Kidney (tissue), 14 donors: ENCODE measurements around the gene MEI1. TPM values are rescaled to one million over a fixed set of nuclear protein-coding genes. Genes with fewer than 3 reads are reported as not detected.
A peak's percentile ranks its signal among the peaks of the same experiment; 100 is the strongest.
"Not testable (repeated sequence)": the region's sequence is repeated elsewhere in the genome, so short reads cannot be mapped to it uniquely, and the experiment has no call there.

Experiments
- DNase-seq, 5 donors: peaks; one replicate each; pipeline ENCODE4 v3.0.0-alpha.2; 2013 to 2020
- FAIRE-seq: peaks from 2 replicates; lab custom pipeline; 2012; peaks lifted over from hg19 to GRCh38; lab: Jason Lieb, UNC
- H3K27ac ChIP-seq, 2 donors: one replicate each; pipeline ENCODE4 v1.7.0; 2013; ENCODE audit warnings: low read depth in 2 of 2, low read length in 2 of 2, inconsistent platforms in 1 of 2
- H3K27me3 ChIP-seq: one replicate; pipeline ENCODE4 v1.7.1; 2013; ENCODE audit warnings: low read length, inconsistent platforms; ENCODE audit not compliant: control insufficient read depth, insufficient read depth
- H3K36me3 ChIP-seq, 3 donors: one replicate each; pipeline versions ENCODE4 v1.7.0 to v1.7.1; 2013; ENCODE audit warnings: low read length in 3 of 3, control low read depth in 1 of 3, inconsistent platforms in 1 of 3; ENCODE audit not compliant: insufficient read depth in 3 of 3, control insufficient read depth in 2 of 3
- H3K4me1 ChIP-seq, 3 donors: one replicate each; pipeline versions ENCODE4 v1.7.0 to v1.7.1; 2013; ENCODE audit warnings: low read length in 3 of 3, inconsistent platforms in 1 of 3, low read depth in 1 of 3; ENCODE audit not compliant: control insufficient read depth in 2 of 3, insufficient read depth in 2 of 3
- H3K4me3 ChIP-seq, 3 donors: one replicate each; pipeline versions ENCODE4 v1.7.0 to v1.8.1; 2013; ENCODE audit warnings: low read length in 3 of 3, control low read depth in 1 of 3, inconsistent platforms in 1 of 3
- H3K9ac ChIP-seq, 3 donors: one replicate each; pipeline versions ENCODE4 v1.7.0 to v1.7.1; 2013; ENCODE audit warnings: low read length in 3 of 3, control low read depth in 1 of 3, inconsistent platforms in 1 of 3
- H3K9me3 ChIP-seq, 3 donors: one replicate each; pipeline versions ENCODE4 v1.7.0 to v1.7.1; 2013; ENCODE audit warnings: low read length in 3 of 3, control low read depth in 1 of 3, inconsistent platforms in 1 of 3; ENCODE audit not compliant: control insufficient read depth in 2 of 3, insufficient read depth in 1 of 3
- CTCF ChIP-seq: IDR thresholded peaks from 3 replicates; pipeline ENCODE4 v1.5.1; 2012; ENCODE audit warnings: mild to moderate bottlenecking, moderate library complexity, borderline replicate concordance; ENCODE audit not compliant: insufficient read depth; ENCODE audit errors: extremely low read depth
- intact Hi-C: fragments of 100-400 bp; cut with DNase I; formaldehyde crosslinking; loops from one replicate; pipeline ENCODE4 v1.11.1; 2022
- polyA plus RNA-seq: library from polyadenylated mRNA; stranded (reverse); fragments of 350-450 nt; fragmentation: Illumina TruSeq; extraction: RNeasy Lipid Tissue Mini Kit (QIAGEN cat#74804); gene quantifications from one replicate; pipeline ENCODE4 v1.2.3, GENCODE V29; 2014; ENCODE audit warnings: low read depth, low replicate concordance; ENCODE audit not compliant: insufficient read depth
- total RNA-seq: library from RNA; stranded (reverse); fragmentation: NEBNext Ultra II Directional; extraction: Animal tissue kit (Norgen Biotek cat#: 25700); gene quantifications from one replicate; pipeline ENCODE4 v1.2.1, GENCODE V29; 2021
- donor health status: control.
- donor health status: control.
- donor health status: control.
- donor health status: control.
- donor health status: control.
- donor health status: DM: yes; HTN: yes; CAD: no.
- donor health status: Normal renal cell carcinoma (clear cell type).

MEI1 gene
- total and polyA plus RNA-seq, 2 donors from 2014 or later: 2.4 to 14.6 TPM

GRCh38 chr22:41664490-41664889 is 34.8 kb upstream of the MEI1 start:
- intact Hi-C loops: no loop called here
- DNase-seq (no peak), FAIRE-seq (no peak)
- Histone ChIP-seq H3K9me3 (no peaks in the 10 kb centered on the region), H3K36me3 (peaks cover 16 to 51% (median 20%) of the 10 kb centered on the region in 3 donors), H3K9ac (no peak overlapping the region), H3K4me3 (no peak overlapping the region), H3K4me1 (no peaks in the 10 kb centered on the region), H3K27me3 (no peaks in the 10 kb centered on the region), H3K27ac (no peak overlapping the region)
- TF ChIP-seq CTCF: no peak

DNA sequence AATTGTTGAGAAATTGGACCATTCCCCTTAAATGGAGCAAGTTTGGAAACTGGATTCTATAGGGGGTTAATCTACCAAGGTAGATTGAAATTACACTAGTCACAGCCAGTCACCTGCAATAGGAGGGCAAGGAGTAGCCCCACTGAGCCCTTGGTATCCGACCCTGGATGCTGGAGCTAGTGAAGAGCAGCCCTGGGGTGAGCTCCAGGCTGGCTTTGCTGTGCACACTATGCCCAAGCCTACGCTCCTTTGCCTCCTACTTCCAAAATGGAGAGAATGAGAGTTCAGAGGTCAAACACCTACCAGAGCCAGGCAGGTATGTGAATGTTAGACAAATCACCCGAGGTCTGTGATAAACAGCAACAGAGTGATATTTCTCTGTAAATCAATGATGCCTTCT is 34.4 kb upstream of the MEI1 start:
- H3K27me3 ChIP-seq: no peaks in the 10 kb centered on the region
- no peaks in the 10 kb centered on the region for H3K4me1 ChIP-seq
- H3K4me3 ChIP-seq: no peak overlapping the region
- intact Hi-C loops: no loop called here
- no peak overlapping the region for H3K27ac ChIP-seq
- FAIRE-seq (no peak), DNase-seq (no peak)
- H3K9me3 ChIP-seq: no peaks in the 10 kb centered on the region
- no peak for TF ChIP-seq CTCF
- H3K36me3 ChIP-seq: peaks cover 15 to 47% (median 20%) of the 10 kb centered on the region in 3 donors
- H3K9ac ChIP-seq: no peak overlapping the region

DNA sequence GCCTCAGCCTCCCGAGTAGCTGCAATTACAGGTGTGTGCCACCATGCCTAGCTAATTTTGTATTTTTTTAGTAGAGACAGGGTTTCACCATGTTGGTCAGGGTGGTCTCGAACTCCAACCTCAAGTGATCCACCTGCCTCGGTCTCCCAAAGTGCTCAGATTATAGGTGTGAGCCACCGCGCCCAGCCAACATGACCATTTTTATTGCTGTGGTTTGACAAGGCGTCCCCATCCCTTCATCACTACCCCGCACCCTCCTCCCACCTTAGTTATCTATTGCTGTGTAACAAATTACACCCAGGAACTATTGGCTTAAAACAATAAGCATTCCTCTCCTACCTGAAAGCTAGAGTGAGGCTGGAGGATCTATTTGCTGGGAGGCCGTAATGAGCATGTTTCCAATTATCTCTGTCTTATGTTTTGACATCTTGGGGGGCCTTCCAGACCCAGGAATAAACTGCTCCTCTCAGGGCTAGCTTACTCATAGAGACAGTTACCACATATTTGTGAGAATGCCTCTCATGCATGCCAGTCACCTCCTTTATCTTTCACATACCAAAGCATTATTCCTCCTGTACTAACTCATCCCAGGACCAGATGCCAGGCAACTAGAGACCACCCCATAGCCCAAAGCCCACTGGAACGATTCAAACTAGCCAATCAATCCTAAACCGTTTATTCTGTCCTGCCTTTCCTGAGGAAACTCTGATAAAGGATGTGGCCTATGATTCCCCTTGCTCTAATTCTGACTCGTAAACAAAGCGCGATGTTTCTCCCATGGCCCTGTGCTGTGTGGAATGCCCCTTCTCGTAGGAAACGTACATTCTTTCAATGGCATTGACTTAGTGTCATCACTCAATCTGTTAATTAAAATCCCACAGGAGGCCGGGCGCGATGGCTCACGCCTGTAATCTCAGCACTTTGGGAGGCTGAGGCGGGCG is 30.1 kb upstream of the MEI1 start:
- Histone ChIP-seq H3K4me3 (no peak overlapping the region), H3K36me3 (peaks cover 0 to 15% (median 6%) of the 10 kb centered on the region in 3 donors), H3K27ac (peak overlapping the region in 1 of 2 donors; percentile 26), H3K9ac (no peak overlapping the region), H3K27me3 (no peaks in the 10 kb centered on the region), H3K9me3 (no peaks in the 10 kb centered on the region), H3K4me1 (no peaks in the 10 kb centered on the region)
- no peak for TF ChIP-seq CTCF
- FAIRE-seq (no peak), DNase-seq (no peak)
- intact Hi-C loops: no loop called here

DNA sequence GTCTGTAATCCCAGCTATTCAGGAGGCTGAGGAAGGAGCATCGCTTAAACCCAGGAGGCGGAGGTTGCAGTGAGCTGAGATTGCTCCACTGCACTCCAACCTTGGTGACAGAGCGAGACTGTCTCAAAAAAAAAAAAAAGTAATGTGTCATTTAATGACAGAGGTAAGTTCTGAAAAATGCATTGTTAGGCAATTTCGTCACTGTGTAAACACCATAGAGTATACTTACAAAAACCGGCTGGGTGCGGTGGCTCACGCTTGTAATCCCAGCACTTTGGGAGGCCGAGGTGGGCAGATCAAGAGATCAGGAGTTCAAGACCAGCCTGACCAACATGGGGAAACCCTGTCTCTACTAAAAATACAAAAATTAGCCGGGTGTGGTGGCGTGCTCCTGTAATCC is 27.2 kb upstream of the MEI1 start:
- H3K27me3 ChIP-seq, H3K27ac ChIP-seq, FAIRE-seq, H3K9ac ChIP-seq, DNase-seq, H3K4me3 ChIP-seq, H3K9me3 ChIP-seq, intact Hi-C loops, H3K4me1 ChIP-seq: not testable (repeated sequence)
- peaks cover 2 to 14% (median 14%) of the 10 kb centered on the region in 3 donors for H3K36me3 ChIP-seq
